ENCODE results near the gene COL6A1. TPM values are rescaled to one million over a fixed set of nuclear protein-coding genes. Genes with fewer than 3 reads are reported as not detected.

The COL6A1 gene
- total RNA-seq, 1 experiment from 2014 or later = 17.8 TPM

GRCh38 chr21:45969921-45970673 lies 11.5 kb upstream of the COL6A1 start:
- H3K27me3 Mint-ChIP-seq (ENCODE audit: unreplicated experiment) = peaks cover 6% of the 10 kb centered on the region
- no TSS peak for BruUV-seq (replicated peaks)
- no peak for DNase-seq
- peaks cover 2% of the 10 kb centered on the region for H3K4me1 Mint-ChIP-seq (ENCODE audit: low read depth, unreplicated experiment)
- no peak overlapping the region for H3K4me3 Mint-ChIP-seq (ENCODE audit: low read depth, unreplicated experiment)
- H3K27ac Mint-ChIP-seq (ENCODE audit: unreplicated experiment) = no peak overlapping the region
- H3K36me3 Mint-ChIP-seq (ENCODE audit: insufficient read depth, unreplicated experiment) = peaks cover 13% of the 10 kb centered on the region
- H3K9me3 Mint-ChIP-seq (ENCODE audit: low read depth, unreplicated experiment) = no peaks in the 10 kb centered on the region
- intact Hi-C loops (cut with micrococcal nuclease; ENCODE audit: unreplicated experiment) = loop anchor here (5.0 to 10.0 kb wide), 3 partner anchors 105 to 177 kb away; no protein-coding TSS in a partner anchor
- CTCF ChIA-PET = no interaction called here
- no peak for TF ChIP-seq CTCF (IDR thresholded peaks at IDR 0.05; ENCODE audit: unreplicated experiment)

GRCh38 chr21:45970674-45971615 lies 10.6 kb upstream of the COL6A1 start:
- H3K9me3 Mint-ChIP-seq (ENCODE audit: low read depth, unreplicated experiment) = no peaks in the 10 kb centered on the region
- no TSS peak for BruUV-seq (replicated peaks)
- peak; percentile 75 for TF ChIP-seq CTCF (IDR thresholded peaks at IDR 0.05; ENCODE audit: unreplicated experiment)
- H3K27ac Mint-ChIP-seq (ENCODE audit: unreplicated experiment) = no peak overlapping the region
- no peak overlapping the region for H3K4me3 Mint-ChIP-seq (ENCODE audit: low read depth, unreplicated experiment)
- no peaks in the 10 kb centered on the region for H3K27me3 Mint-ChIP-seq (ENCODE audit: unreplicated experiment)
- H3K4me1 Mint-ChIP-seq (ENCODE audit: low read depth, unreplicated experiment) = peaks cover 11% of the 10 kb centered on the region
- H3K36me3 Mint-ChIP-seq (ENCODE audit: insufficient read depth, unreplicated experiment) = peaks cover 13% of the 10 kb centered on the region
- peak; percentile 68 for DNase-seq
- intact Hi-C loops (cut with micrococcal nuclease; ENCODE audit: unreplicated experiment) = loop anchor here (5.0 to 10.0 kb wide), 3 partner anchors 104 to 176 kb away; no protein-coding TSS in a partner anchor
- CTCF ChIA-PET = interaction anchor here (3.1 kb wide), 1 partner anchor 172 kb away, joined by 20 read pairs; no protein-coding TSS in a partner anchor

- peaks cover 13% of the 10 kb centered on the region for H3K36me3 Mint-ChIP-seq (ENCODE audit: insufficient read depth, unreplicated experiment)
- DNase-seq = no peak
- no peak overlapping the region for H3K4me3 Mint-ChIP-seq (ENCODE audit: low read depth, unreplicated experiment)
- CTCF ChIA-PET = interaction anchor here (3.1 kb wide), 1 partner anchor 172 kb away, joined by 20 read pairs; no protein-coding TSS in a partner anchor
- no peaks in the 10 kb centered on the region for H3K27me3 Mint-ChIP-seq (ENCODE audit: unreplicated experiment)
- H3K27ac Mint-ChIP-seq (ENCODE audit: unreplicated experiment) = no peak overlapping the region
- peaks cover 11% of the 10 kb centered on the region for H3K4me1 Mint-ChIP-seq (ENCODE audit: low read depth, unreplicated experiment)
- H3K9me3 Mint-ChIP-seq (ENCODE audit: low read depth, unreplicated experiment) = no peaks in the 10 kb centered on the region
- intact Hi-C loops (cut with micrococcal nuclease; ENCODE audit: unreplicated experiment) = loop anchor here (5.0 to 10.0 kb wide), 3 partner anchors 103 to 176 kb away; no protein-coding TSS in a partner anchor
- BruUV-seq (replicated peaks) = no TSS peak
- TF ChIP-seq CTCF (IDR thresholded peaks at IDR 0.05; ENCODE audit: unreplicated experiment) = no peak
These were observed 9.8 kb upstream of the COL6A1 start for GRCh38 chr21:45971616-45972352.

- Mint-ChIP-seq H3K4me1 (ENCODE audit: low read depth, unreplicated experiment) (peaks cover 11% of the 10 kb centered on the region), H3K36me3 (ENCODE audit: insufficient read depth, unreplicated experiment) (peaks cover 13% of the 10 kb centered on the region), H3K27me3 (ENCODE audit: unreplicated experiment) (no peaks in the 10 kb centered on the region), H3K9me3 (ENCODE audit: low read depth, unreplicated experiment) (no peaks in the 10 kb centered on the region), H3K4me3 (ENCODE audit: low read depth, unreplicated experiment) (no peak overlapping the region), H3K27ac (ENCODE audit: unreplicated experiment) (no peak overlapping the region)
- CTCF ChIA-PET = interaction anchor here (3.1 kb wide), 1 partner anchor 171 kb away, joined by 20 read pairs; no protein-coding TSS in a partner anchor
- TF ChIP-seq CTCF (IDR thresholded peaks at IDR 0.05; ENCODE audit: unreplicated experiment) = no peak
- DNase-seq = no peak
- no TSS peak for BruUV-seq (replicated peaks)
- intact Hi-C loops (cut with micrococcal nuclease; ENCODE audit: unreplicated experiment) = loop anchor here (5.0 to 10.0 kb wide), 3 partner anchors 102 to 175 kb away; no protein-coding TSS in a partner anchor
These were observed 9.2 kb upstream of the COL6A1 start for GRCh38 chr21:45972353-45972715.
